WERI-Rb-1 (cell line): ENCODE data around the gene CCDC69.
"Not testable (repeated sequence)": the region's sequence is repeated elsewhere in the genome, so short reads cannot be mapped to it uniquely, and the experiment has no call there.

Source experiments
- DNase-seq: peaks from one replicate; pipeline ENCODE4 v3.0.0-alpha.2; 2020
- H3K27ac ChIP-seq: fragments of 250-450 bp; sonication (Bioruptor Pico); 2 replicates; pipeline ENCODE4 v1.5.1; 2020; ENCODE audit warnings: mild to moderate bottlenecking, moderate library complexity
- H3K27me3 ChIP-seq: fragments of 250-450 bp; sonication (Bioruptor Pico); 2 replicates; pipeline ENCODE4 v1.5.1; 2021; ENCODE audit warnings: mild to moderate bottlenecking, low read depth, moderate library complexity; ENCODE audit not compliant: insufficient read depth, severe bottlenecking
- H3K36me3 ChIP-seq: fragments of 250-450 bp; sonication (Bioruptor Pico); 2 replicates; pipeline ENCODE4 v1.5.1; 2020; ENCODE audit warnings: mild to moderate bottlenecking, moderate library complexity
- H3K4me3 ChIP-seq: 2 replicates; pipeline ENCODE4 v1.5.1; 2011; ENCODE audit warnings: low read depth, mild to moderate bottlenecking, control low read depth, low read length
- H3K9me3 ChIP-seq: fragments of 250-450 bp; sonication (Bioruptor Pico); 2 replicates; pipeline ENCODE4 v1.5.1; 2021; ENCODE audit warnings: mild to moderate bottlenecking, moderate library complexity; ENCODE audit not compliant: severe bottlenecking
- TF ChIP-seq, protein P1 (sequence below): IDR thresholded peaks from 2 replicates; pipeline ENCODE4 v1.5.1; 2011; ENCODE audit warnings: low read depth, mild to moderate bottlenecking, control low read depth, inconsistent platforms, low read length

The CCDC69 gene

DNA sequence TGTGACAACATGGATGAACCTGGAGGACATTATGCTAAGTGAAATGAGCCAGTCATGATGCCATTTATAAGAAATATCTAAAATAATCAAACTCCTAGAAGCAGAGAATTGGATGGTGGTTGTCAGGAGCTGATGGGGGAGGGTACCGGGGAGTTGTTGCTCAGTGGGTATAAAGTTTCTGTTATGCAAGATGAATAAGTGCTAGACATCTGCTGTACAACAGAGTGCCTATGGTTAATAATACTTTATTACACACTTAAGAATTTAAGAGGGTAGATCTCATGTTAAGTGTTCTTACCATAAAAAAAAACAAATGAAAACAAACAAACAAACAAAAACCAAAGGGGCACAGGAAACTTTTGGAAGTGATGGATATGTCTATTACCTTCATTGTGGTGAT, 13.0 kb upstream of the CCDC69 start:
- Histone ChIP-seq H3K27ac (no peak overlapping the region), H3K9me3 (no peaks in the 10 kb centered on the region), H3K27me3 (no peaks in the 10 kb centered on the region), H3K36me3 (no peaks in the 10 kb centered on the region), H3K4me3 (no peak overlapping the region)
- TF ChIP-seq, protein P1, sequence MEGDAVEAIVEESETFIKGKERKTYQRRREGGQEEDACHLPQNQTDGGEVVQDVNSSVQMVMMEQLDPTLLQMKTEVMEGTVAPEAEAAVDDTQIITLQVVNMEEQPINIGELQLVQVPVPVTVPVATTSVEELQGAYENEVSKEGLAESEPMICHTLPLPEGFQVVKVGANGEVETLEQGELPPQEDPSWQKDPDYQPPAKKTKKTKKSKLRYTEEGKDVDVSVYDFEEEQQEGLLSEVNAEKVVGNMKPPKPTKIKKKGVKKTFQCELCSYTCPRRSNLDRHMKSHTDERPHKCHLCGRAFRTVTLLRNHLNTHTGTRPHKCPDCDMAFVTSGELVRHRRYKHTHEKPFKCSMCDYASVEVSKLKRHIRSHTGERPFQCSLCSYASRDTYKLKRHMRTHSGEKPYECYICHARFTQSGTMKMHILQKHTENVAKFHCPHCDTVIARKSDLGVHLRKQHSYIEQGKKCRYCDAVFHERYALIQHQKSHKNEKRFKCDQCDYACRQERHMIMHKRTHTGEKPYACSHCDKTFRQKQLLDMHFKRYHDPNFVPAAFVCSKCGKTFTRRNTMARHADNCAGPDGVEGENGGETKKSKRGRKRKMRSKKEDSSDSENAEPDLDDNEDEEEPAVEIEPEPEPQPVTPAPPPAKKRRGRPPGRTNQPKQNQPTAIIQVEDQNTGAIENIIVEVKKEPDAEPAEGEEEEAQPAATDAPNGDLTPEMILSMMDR = no peak
- no peak for DNase-seq

DNA sequence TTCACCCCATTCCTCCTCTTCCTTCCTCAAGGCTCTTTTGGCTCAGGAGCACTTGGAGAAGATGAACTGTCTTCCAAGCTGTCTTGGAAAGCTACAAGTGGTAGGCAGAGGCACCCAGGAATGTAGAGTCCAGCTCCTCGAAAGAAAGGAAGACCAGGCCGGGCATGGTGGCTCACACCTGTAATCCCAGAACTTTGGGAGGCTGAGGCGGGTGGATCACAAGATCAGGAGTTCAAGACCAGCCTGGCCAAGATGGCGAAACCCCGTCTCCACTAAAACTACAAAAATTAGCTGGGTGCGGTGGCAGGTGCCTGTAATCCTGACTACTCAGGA, 11.3 kb upstream of the CCDC69 start:
- not testable (repeated sequence) for H3K27me3 ChIP-seq, H3K9me3 ChIP-seq, H3K4me3 ChIP-seq, DNase-seq, H3K36me3 ChIP-seq, H3K27ac ChIP-seq

DNA sequence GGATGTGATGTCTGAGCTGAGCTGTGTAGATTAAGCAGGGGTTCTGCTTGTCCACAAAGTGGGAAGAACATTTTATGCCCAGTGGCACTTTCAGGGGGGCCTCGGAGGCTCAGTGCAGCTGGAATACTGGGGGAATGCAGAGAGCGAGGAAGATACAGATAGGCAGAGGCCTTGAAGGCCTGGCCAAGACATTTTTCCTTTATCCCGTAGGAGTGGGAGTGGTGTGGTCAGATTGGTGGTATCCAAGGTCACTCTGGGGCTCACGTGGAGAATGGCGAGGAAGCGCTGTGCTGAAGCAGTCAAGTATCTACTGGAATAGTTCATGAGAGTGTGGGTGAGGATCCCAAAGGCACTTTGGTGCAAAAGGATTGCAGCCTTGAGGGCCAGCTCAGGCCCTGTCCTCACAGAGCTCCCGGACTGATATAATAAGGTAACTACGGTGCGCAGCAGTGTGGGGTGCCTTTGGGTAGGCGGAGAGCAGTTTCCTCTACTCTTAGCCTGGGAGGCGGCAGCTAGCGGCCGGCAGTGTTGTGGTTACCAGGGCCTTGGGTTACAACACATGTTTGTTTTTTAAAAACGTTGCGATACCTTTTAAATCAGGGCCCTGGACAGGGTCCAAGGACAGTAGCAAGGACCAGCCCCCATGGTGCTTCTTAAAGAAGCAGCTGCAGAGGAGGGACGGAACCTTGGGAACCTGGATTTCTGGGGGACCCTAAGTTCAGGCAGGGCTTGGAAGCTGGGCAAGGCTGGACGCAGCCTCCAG, 10.8 kb upstream of the CCDC69 start:
- no peaks in the 10 kb centered on the region for H3K27me3 ChIP-seq
- no peaks in the 10 kb centered on the region for H3K9me3 ChIP-seq
- no peaks in the 10 kb centered on the region for H3K36me3 ChIP-seq
- no peak overlapping the region for H3K27ac ChIP-seq
- H3K4me3 ChIP-seq = no peak overlapping the region
- DNase-seq = no peak
- TF ChIP-seq, protein P1 = no peak

DNA sequence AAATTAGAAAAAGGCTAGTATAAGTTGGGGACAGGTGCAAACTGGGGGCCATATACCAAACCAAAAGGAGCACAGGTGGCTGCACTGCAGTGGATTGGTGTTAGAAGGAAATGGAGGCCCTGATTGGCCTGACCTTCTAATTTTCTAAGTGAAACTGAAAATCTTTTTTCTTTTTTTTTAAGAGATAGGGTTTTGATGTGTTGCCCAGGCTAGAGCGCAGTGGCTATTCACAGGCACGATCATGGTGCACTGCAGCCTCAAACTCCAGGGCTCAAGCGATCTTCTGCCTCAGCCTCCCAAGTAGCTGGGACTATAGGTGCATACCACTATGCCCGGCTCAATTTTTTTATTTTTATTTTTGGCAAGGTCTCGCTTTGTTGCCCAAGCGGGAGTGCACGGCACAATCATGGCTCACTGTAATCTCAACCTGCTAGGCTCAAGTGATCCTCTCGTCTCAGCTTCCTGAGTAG, 9.8 kb upstream of the CCDC69 start:
- Histone ChIP-seq H3K4me3 (no peak overlapping the region), H3K27ac (no peak overlapping the region)

DNA sequence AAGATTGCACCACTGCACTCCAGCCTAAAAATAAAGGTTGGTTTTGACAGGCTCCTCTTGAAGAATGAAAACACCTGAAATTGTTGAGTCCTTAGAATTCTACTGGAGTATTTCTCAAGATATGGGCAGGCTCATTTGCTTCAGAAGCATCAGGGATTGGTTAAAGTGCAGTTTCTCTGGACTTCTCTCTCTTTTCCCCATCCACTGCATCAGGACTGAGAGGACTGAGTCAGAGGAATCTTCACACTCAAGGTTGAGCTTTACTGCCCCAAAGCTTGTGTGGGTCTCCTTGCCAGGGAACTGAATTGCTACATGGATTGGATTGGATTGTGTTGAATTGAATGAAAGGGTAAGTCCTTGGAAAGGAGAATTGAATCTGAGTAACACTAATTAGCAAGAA, 7.5 kb upstream of the CCDC69 start:
- H3K36me3 ChIP-seq = no peaks in the 10 kb centered on the region
- H3K4me3 ChIP-seq = no peak overlapping the region
- no peaks in the 10 kb centered on the region for H3K9me3 ChIP-seq
- H3K27me3 ChIP-seq = no peaks in the 10 kb centered on the region
- TF ChIP-seq, protein P1 = no peak
- no peak for DNase-seq
- no peak overlapping the region for H3K27ac ChIP-seq

More for the DNA sequence above, 9.8 kb upstream of the CCDC69 start:
- Histone ChIP-seq H3K36me3 (no peaks in the 10 kb centered on the region), H3K9me3 (no peaks in the 10 kb centered on the region), H3K27me3 (no peaks in the 10 kb centered on the region)
- TF ChIP-seq, protein P1 = no peak
- DNase-seq = no peak

DNA sequence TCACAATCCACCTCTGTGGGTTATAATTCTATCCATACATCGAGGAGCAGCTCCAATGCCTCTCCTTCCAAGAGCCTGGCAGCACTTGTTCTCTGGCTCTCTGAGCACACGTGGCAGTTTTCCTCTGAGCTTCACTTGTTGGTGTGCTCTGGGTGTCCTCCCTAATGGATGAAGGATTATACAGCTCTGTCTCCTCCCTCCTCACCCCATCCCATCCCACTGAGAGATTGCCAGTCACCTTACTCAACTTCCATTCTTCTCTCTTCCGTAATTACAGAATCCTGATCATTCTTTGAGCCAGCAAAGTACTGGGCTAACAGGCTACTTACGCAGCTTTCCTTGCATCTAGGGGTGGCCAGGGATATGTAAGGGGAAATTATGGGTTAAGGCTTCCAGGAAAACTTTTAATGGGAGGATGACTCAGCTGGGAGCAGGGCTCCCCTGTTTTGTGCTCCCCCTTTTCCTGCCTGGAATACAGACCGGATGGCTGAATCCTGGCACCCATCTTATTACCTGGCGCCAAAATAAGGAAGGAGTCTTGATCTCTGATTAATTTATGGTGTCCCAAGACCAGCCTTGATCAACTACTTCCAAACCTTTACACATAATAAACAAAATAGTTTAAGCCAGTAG, 6.3 kb upstream of the CCDC69 start:
- Histone ChIP-seq H3K27ac (no peak overlapping the region), H3K9me3 (no peaks in the 10 kb centered on the region)
- TF ChIP-seq, protein P1 = no peak

More for the DNA sequence above, 6.3 kb upstream of the CCDC69 start:
- Histone ChIP-seq H3K27me3 (no peaks in the 10 kb centered on the region), H3K4me3 (no peak overlapping the region), H3K36me3 (no peaks in the 10 kb centered on the region)
- DNase-seq = no peak
